HG02588 (cell line): ENCODE measurements around the gene TPH2.

Source experiments
- ATAC-seq: cut with Tn5 transposase; IDR thresholded peaks from one replicate; pipeline ENCODE4 v1.9.1; 2021; ENCODE audit warnings: mild to moderate bottlenecking, moderate library complexity; ENCODE audit not compliant: unreplicated experiment

Gene TPH2

DNA sequence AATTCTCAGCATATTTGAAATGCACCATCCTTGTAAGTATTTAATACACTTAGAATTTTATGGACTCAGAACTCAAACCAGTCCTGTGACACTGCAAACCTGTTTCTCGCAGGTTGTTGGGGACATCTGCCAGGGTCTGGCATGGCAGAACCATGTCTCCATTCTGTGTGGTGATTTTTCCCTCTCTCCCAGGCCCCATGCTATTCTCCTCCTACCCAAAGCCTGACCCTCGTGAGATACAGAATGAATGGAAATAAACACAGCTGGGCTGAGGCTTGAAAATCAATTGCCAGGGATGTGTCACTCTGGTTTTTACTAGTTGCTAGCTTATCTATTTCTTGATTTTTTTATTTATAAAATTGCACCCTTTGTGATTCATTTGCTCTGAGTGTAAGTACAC, 19.8 kb downstream of the TPH2 start:
- no peak for ATAC-seq

- ATAC-seq = no peak
Observed at GRCh38 chr12:71958993-71959578, 20.4 kb downstream of the TPH2 start.

DNA sequence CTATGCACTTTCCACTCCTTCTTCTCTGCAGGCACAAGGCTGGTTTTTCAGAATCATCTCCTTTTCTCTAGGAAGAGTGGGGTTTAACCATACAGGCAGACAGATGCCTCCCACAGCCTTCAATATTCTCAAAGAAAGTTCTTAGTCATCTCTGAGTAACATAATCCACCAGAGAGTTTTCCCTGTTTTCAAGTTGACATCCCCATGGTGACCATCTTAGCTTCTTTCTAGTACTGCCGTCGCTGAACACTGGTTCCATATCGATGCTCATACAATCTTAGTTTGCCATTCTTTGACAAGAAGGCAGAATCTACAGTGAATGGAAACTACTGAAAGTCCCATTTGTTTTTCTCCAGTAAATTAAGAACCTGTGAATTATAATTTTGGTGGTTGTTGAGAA, 28.6 kb downstream of the TPH2 start:
- no peak for ATAC-seq

DNA sequence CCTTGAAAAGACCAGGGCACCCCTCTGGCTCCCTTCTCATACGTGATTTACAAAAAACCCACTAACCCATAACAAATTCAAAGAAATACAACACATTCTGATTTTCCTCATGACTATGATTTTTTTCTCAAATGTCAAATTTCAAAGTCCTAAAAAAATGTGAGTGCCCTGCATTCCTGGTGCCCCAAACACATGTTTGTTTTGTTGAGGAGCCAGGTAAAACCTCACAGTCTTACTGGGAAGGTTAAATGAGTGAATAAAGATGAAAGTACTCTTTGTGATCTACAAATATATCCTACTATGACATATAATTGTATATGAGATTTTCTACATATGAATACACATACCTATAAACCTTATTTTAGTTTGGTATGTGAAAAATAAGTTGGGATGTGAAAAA, 30.7 kb downstream of the TPH2 start:
- no peak for ATAC-seq

GRCh38 chr12:71970031-71970430, 31.4 kb downstream of the TPH2 start:
- ATAC-seq = no peak

GRCh38 chr12:71972441-71973074, 33.9 kb downstream of the TPH2 start:
- no peak for ATAC-seq

- ATAC-seq = no peak
Observed at GRCh38 chr12:71973687-71974086, 35.0 kb downstream of the TPH2 start.

GRCh38 chr12:71980538-71980937, 41.9 kb downstream of the TPH2 start:
- ATAC-seq = no peak

DNA sequence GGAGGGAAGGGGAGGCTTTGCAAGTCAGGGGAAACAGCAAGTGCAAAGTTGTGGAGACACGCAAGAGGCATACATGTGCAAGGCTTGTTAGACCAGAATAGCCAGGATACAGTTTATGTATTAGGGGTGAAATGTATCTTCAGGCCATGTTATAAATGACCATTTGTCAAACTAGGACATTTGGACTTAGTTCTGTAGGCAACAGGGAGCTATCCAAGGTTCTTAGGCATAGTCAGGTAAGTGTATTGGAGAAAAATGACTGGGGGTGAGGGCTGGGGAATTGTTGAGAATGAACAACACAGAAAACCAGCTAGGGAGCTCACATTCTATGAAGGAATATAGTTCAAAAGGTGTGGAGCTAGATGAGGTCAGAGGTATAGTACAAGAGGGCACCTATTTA, 42.5 kb downstream of the TPH2 start:
- no peak for ATAC-seq

DNA sequence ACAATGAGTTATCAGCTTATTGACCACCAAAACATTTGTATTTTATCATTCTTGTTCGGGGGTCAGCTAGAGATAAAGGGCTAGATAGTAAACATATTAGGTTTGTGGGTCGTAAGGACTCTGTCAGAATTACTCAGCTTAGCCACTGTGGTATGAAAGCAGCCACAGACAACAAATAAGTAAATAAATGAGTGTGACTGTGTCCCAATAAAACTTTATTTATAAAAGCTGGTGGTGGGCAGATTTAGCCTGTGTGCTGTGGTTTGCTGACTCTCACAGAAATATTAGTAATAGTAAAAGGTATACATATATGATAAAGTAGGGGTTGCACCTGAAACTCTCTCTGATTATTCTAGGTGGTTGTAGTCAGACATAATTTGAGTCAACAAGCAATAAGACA, 56.1 kb downstream of the TPH2 start:
- ATAC-seq = no peak

GRCh38 chr12:71999795-72000194, 61.1 kb downstream of the TPH2 start:
- no peak for ATAC-seq

DNA sequence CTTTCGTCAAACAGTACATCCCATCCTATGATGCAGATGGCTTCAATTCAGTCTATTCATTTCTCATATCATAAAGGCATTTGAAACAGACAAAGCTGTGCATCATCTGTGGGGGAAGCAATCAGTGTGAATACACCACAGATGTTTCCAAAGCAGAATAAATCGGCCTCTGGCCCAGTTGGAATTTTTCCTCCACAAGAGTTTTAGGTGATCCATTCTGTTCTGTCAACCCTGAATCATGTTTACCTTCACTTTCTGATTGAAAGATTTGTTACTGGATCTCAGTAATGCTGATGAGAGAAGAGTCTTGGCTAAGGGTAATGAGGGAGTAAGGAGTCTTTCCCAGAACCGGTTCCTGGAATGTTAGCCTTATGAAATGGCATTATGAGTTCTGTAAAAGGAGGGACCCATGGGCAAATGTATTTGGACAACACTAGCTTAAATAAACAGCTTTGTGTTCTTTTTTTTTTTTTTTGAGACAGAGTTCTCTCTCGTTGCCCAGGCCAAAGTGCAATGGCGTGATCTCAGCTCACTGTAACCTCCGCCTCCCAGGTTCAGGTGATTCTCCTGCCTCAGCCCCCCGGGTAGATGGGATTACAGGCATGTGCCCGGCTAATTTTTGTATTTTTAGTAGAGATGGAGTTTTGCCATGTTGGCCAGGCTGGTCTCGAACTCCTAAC, 62.5 kb downstream of the TPH2 start:
- no peak for ATAC-seq

DNA sequence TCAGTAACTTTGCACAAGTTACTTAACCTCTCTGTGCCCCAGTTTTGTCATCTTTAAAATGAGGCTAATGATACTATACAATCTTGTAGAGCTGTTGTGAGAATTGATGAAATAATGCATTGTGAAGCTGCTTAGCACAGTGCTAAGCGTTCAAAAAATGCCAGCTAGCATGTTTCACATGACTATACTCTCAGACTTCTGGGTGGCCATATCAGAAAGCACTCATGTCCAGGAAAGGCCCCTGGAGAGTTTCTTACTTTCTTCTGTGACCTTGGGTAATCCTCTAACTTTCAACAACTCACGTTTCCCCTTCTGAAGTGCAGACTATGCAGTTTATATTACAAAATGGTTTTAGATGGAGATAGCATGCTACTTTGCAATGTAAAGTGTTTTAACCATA, 68.1 kb downstream of the TPH2 start:
- no peak for ATAC-seq

GRCh38 chr12:72010356-72010755, 71.7 kb downstream of the TPH2 start:
- ATAC-seq = no peak

DNA sequence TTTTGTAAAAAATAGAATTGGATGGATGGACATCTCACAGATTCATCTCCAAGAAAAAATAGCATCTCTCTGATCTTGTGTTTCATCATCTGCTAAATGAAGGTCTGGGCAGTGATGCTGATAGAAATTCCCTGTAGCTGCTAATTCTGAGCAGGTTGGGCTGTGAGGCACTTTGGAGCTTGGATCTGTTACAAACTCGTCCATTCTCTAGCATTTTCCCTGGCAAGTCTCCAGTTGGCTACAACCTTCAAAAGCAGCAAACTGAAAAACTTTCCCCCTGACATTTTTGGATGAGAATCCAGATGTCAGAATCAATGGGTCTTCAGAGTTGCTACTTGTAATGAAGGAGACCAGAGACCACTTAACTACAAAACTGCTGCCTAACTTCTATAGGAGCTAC, 72.7 kb downstream of the TPH2 start:
- ATAC-seq = no peak

DNA sequence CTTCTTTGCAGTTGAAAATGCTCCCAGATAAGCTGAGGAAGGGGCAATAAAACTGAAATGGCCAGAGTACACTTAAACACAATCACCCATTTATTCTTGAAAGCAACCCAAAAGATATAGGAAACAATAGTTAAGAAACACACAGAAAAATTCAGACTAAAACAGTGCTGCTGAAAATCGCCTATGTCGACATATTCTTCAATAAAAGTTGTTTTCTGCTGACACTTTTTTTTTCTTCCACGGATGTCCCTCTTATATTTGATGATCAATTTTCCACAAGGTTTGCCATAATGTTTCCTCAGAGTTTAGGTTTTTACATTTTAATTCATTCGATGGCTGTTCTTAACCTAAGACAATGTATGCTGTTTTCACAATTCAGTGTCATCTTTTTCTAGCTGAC, 74.2 kb downstream of the TPH2 start:
- ATAC-seq = no peak

DNA sequence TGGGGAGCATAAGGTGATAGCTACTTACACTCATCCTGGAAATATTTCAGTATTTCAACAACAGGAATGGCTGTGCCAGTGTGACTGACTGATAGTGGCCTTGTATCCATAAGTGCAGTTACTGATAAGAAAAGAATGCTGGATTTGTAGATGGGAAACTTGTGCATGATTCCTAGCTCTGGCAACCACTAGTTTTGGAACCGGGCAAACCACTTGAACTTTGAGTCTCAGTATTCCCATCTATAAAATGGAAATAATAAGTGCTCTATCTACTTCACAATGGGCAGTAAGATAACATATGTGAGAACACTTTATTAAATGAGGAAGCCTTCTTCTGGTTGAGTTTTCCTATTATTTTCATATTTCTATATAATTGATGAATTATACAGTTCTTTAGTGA, 77.2 kb downstream of the TPH2 start:
- ATAC-seq = no peak

- ATAC-seq = peak; percentile 96
Observed at GRCh38 chr12:72017054-72017651, 78.5 kb downstream of the TPH2 start.

- ATAC-seq = no peak
Observed at GRCh38 chr12:72018036-72018435, 79.4 kb downstream of the TPH2 start.

- no peak for ATAC-seq
Observed at GRCh38 chr12:72024613-72025012, 86.0 kb downstream of the TPH2 start.

GRCh38 chr12:72025524-72025923, 86.9 kb downstream of the TPH2 start:
- ATAC-seq = no peak

DNA sequence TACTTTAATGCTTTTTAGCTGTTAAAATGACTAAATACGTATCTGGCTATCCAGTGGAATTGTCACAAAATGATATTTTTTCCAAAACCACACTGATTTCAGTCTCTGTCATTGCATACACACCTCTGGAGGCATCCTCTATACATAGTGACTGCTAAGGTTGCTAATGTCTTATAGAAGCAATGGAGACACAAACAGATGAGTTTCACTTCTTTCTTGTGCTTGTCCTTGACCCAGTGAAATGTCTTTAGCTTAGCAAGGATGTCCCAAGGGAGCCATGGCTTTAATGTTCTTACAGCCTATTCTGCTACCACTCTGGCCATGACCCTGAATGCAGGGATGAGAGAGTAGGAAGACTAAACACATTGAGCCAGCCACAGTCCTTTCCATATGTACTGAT, 90.3 kb downstream of the TPH2 start:
- no peak for ATAC-seq
